ENCODE data around the gene SLC19A2.

The SLC19A2 gene

GRCh38 chr1:169499807-169500206, 14.1 kb upstream of the SLC19A2 start:
- no peak for TF ChIP-seq CTCF (IDR thresholded peaks at IDR 0.05)

GRCh38 chr1:169497317-169497716, 11.6 kb upstream of the SLC19A2 start:
- no peak for TF ChIP-seq CTCF (IDR thresholded peaks at IDR 0.05)

- TF ChIP-seq CTCF (IDR thresholded peaks at IDR 0.05) = no peak
These were observed 10.2 kb upstream of the SLC19A2 start for GRCh38 chr1:169495916-169496315.

GRCh38 chr1:169495046-169495775, 9.5 kb upstream of the SLC19A2 start:
- no peak for TF ChIP-seq CTCF (IDR thresholded peaks at IDR 0.05)

GRCh38 chr1:169494343-169494742, 8.6 kb upstream of the SLC19A2 start:
- TF ChIP-seq CTCF (IDR thresholded peaks at IDR 0.05) = no peak

GRCh38 chr1:169493251-169493650, 7.5 kb upstream of the SLC19A2 start:
- TF ChIP-seq CTCF (IDR thresholded peaks at IDR 0.05) = no peak

- no peak for TF ChIP-seq CTCF (IDR thresholded peaks at IDR 0.05)
These were observed 6.1 kb upstream of the SLC19A2 start for GRCh38 chr1:169491845-169492281.

- TF ChIP-seq CTCF (IDR thresholded peaks at IDR 0.05) = no peak
These were observed 2.4 kb upstream of the SLC19A2 start for GRCh38 chr1:169488157-169488556.

Measured in LNCAP (cell line).